Neuron (in vitro differentiated cells): ENCODE measurements around the gene FNDC1.

Source experiments
- H2AFZ ChIP-seq: one replicate; pipeline ENCODE4 v1.6.1; 2013; ENCODE audit warnings: low read depth, mild to moderate bottlenecking, inconsistent platforms, low read length, moderate library complexity
- H3K27me3 ChIP-seq: one replicate; pipeline ENCODE4 v1.6.1; 2013; ENCODE audit warnings: low read length; ENCODE audit not compliant: insufficient read depth
- H3K36me3 ChIP-seq: one replicate; pipeline ENCODE4 v1.6.1; 2013; ENCODE audit warnings: low read length; ENCODE audit not compliant: insufficient read depth
- H3K4me1 ChIP-seq: one replicate; pipeline ENCODE4 v1.6.1; 2013; ENCODE audit warnings: low read length; ENCODE audit not compliant: insufficient read depth
- H3K4me3 ChIP-seq: 2 replicates; pipeline ENCODE4 v1.5.1; 2013; ENCODE audit warnings: mild to moderate bottlenecking, low read length, moderate library complexity
- H3K9me3 ChIP-seq: one replicate; pipeline ENCODE4 v1.6.1; 2013; ENCODE audit warnings: low read length

Gene FNDC1

DNA sequence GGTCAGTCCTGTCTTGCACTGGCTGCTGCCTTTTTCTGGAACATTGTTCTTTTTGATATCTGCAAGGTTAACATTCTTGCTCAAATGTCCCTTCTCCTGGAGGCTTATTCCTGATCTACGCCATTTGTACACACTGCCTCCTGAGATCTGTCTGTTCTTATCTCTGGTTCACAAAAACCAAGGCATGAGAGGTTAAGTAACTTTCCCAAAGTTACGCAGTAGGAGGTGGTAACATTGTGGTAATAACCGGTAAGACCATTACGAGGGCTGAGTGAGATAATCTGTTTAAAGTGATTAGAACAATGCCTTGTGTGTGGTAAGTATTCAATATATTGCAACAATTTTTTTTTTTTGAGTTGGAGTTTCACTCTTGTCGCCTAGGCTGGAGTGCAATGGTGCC is 132.1 kb downstream of the FNDC1 start:
- no peaks in the 10 kb centered on the region for H3K9me3 ChIP-seq
- H3K4me3 ChIP-seq = no peak overlapping the region
- H2AFZ ChIP-seq = no peak overlapping the region
- H3K27me3 ChIP-seq = no peaks in the 10 kb centered on the region
- no peaks in the 10 kb centered on the region for H3K4me1 ChIP-seq
- H3K36me3 ChIP-seq = no peaks in the 10 kb centered on the region

DNA sequence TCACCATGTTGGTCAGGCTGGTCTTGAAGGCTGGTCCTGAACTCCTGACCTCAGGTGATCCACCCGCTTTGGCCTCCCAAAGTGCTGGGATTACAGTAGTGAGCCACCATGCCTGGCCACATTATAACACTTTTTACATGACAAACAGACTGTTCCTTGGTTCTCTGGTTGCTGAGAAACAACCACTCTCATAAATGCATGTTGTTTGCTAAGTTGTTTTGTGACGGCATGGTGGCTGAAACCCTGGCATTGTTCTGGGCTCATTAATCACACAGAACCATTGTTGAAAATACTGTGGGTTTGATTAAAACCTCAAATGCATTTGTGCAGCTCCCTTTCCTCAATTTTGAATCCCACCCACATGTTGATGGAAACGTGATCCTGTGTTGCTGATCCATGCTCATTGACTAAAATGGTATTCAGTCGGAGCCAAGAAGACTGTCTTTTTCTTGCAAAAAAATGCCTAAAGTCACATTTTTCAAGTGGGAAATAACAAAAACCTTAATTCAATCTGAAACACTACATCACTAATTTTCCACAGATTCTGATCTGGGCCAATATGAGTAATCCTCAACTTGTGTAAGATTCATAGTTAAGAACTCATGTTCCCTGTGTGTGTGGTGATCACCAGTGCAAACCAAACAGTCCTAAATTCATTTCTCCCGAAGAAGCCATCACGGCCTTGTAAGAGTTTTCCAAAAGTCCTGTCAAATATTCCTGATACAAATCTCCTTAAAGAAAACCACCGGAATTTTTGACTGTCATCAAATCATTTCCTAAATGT is 132.8 kb downstream of the FNDC1 start:
- no peak overlapping the region for H2AFZ ChIP-seq
- H3K27me3 ChIP-seq = no peaks in the 10 kb centered on the region
- no peaks in the 10 kb centered on the region for H3K36me3 ChIP-seq
- H3K9me3 ChIP-seq = no peaks in the 10 kb centered on the region
- no peaks in the 10 kb centered on the region for H3K4me1 ChIP-seq
- no peak overlapping the region for H3K4me3 ChIP-seq

DNA sequence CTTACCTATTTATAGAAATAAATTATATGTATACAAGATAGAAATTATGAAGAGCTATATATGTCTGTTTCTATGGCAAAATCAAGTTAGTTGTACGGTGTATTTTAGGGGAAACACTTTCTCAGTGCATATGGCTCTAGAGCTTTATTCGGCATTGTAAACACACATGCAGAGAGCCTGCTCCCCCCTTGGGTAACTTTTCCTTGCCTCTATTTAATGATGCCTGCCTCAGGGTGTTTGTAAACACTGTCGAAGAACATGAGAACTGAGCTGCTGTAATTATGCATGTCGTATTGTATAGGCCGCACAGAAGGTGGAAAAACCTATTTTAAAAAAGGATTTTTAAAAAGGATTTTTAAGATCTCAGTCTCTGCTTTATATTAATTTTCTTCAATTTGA is 133.4 kb downstream of the FNDC1 start:
- H2AFZ ChIP-seq = no peak overlapping the region

DNA sequence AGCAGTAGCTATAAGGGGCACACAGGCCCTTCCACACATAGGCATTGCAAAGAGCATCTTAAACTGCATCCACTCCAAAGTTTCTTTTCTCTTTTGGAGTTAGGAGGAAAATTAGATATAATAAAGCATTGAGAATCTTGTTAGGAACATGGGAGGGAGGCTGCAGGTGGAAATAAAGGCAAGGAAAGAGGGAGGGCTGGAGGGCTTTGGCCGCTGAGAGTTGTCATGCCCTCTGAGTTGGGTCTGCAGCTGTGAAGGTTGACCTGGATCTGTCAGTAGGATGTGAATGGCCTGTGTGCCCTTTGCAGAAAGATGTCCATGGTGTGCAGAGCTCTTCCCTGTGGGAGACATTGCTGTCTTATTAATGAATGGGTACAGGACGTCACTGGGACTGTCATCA is 134.0 kb downstream of the FNDC1 start:
- Histone ChIP-seq H3K4me3 (no peak overlapping the region), H3K36me3 (no peaks in the 10 kb centered on the region), H3K4me1 (no peaks in the 10 kb centered on the region)

More for the DNA sequence above, 133.4 kb downstream of the FNDC1 start:
- Histone ChIP-seq H3K27me3 (no peaks in the 10 kb centered on the region), H3K4me3 (no peak overlapping the region), H3K36me3 (no peaks in the 10 kb centered on the region), H3K4me1 (no peaks in the 10 kb centered on the region), H3K9me3 (no peaks in the 10 kb centered on the region)

DNA sequence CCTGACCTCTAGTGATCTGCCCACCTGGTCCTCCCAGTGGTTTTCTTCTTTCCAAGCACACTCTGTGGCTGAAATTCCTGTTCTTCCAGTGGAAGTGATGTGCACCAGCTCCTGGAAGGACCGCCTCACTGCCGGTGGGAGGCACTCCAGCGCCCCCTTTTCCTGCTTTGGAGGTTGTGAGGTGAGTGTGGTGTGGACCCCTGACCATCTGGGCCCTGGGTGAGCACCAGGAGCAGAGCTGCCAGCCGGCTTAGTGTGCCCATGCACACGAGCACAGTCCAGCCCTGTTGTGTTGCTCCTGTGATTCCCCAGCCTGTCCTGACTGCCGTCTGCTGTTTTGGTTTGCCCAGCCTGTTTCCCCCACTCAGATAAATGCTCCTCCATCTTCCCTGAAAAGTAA is 134.6 kb downstream of the FNDC1 start:
- Histone ChIP-seq H3K36me3 (no peaks in the 10 kb centered on the region), H2AFZ (no peak overlapping the region), H3K9me3 (no peaks in the 10 kb centered on the region), H3K4me1 (no peaks in the 10 kb centered on the region), H3K27me3 (no peaks in the 10 kb centered on the region), H3K4me3 (no peak overlapping the region)

More for the DNA sequence above, 134.0 kb downstream of the FNDC1 start:
- H3K9me3 ChIP-seq = no peaks in the 10 kb centered on the region
- no peaks in the 10 kb centered on the region for H3K27me3 ChIP-seq
- H2AFZ ChIP-seq = no peak overlapping the region

DNA sequence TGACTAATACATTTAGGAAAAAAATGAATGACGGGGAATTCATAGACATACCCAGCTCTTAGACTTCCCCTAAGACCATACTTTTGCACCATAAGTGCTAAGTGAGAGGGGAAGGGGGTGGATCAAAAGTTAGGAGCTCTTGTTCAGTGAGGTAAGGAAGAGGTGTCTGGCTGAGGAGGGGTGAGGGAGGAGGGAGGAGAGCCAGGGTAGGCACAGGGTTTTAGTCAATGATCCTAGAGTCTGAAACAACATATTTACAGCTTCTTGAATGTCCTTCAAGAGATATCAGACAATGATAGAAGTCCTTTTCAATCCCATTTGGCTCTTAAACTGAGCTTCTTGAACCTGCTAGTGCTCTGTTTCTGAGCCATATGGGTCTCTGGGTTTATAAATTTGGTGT is 135.4 kb downstream of the FNDC1 start:
- Histone ChIP-seq H3K4me3 (no peak overlapping the region), H3K27me3 (no peaks in the 10 kb centered on the region), H3K9me3 (no peaks in the 10 kb centered on the region), H3K36me3 (no peaks in the 10 kb centered on the region), H2AFZ (no peak overlapping the region), H3K4me1 (no peaks in the 10 kb centered on the region)

DNA sequence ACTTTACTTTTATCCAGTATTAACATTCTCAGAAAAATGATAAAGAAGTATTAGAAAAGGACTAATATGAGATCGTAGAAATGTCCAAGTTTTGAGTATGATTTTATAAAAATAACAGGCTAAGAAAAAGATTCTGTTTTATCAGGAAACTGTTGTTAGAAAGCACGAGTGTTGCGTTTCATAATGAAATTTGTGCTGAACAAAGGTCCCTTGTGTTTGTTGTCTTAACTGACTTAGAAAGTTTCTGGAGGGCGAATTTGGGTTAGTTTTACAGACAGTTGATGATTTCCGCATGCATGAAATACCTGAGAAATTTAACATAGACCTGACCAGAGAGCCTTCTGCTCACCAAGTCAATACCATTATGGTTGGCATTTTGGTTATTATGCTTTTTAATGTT is 136.0 kb downstream of the FNDC1 start:
- Histone ChIP-seq H3K36me3 (no peaks in the 10 kb centered on the region), H3K4me3 (no peak overlapping the region), H2AFZ (no peak overlapping the region), H3K27me3 (no peaks in the 10 kb centered on the region), H3K9me3 (no peaks in the 10 kb centered on the region), H3K4me1 (no peaks in the 10 kb centered on the region)

DNA sequence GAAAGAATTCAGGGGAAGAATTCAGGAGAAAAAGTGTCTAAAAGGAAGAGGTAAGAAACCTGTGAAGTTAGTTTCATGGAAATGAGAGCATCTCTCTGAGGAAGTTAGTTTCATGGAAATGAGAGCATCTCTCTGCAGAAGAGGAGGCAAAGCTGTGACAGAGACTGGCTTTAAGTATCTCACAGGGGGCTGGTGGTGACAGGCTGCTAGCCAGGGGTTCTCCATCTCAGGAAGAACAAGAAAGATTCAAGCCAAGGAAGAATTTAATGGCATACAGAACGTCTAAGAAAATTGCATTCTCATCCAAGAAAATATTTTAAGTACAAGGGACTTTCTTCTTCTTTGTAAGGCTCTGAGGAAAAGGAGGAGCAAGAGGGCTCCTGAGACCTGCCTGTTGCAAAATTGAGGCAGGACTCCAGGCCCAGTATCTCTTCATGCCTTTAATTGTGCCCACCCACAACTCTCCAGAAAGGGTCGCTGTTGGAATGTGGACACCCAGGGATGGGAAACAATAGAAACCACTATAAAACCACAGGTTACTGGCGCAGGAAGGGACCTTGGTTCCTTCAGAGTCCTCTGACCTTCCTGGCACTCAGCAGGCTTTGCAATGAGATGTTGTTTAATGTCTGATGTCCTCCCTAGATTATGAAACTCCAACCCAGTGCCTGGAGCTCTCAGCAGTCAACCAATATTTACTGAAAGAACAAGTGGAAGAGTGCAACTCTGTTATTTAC is 136.8 kb downstream of the FNDC1 start:
- Histone ChIP-seq H3K4me1 (no peaks in the 10 kb centered on the region), H3K9me3 (no peaks in the 10 kb centered on the region), H3K4me3 (no peak overlapping the region)

DNA sequence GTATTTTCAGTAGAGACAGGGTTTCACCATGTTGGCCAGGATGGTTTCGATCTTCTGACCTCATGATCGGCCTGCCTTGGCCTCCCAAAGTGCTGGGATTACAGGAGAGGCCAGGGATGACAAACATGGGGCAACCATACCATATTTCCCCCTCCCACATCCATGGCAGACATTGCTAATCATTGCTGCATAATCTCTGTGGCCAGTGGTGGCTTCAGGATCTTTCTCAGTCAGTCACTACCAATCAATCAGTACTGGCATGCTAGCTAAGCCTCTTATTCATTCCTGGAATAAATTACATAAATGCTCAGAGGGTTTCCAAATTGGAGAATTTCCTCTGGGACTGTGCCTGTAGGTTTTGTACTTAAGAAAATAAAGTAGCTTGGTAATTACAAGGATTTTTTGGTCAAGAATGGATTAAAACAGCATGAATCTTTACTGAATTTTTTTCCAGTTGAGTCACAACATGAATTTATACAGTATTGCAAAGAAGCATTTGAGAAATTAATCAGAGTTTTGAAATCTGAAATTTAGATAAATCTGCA is 138.1 kb downstream of the FNDC1 start:
- Histone ChIP-seq H3K36me3 (no peaks in the 10 kb centered on the region), H3K4me3 (no peak overlapping the region), H2AFZ (no peak overlapping the region), H3K9me3 (no peaks in the 10 kb centered on the region), H3K27me3 (no peaks in the 10 kb centered on the region), H3K4me1 (no peaks in the 10 kb centered on the region)

More for the DNA sequence above, 136.8 kb downstream of the FNDC1 start:
- Histone ChIP-seq H2AFZ (no peak overlapping the region), H3K36me3 (no peaks in the 10 kb centered on the region), H3K27me3 (no peaks in the 10 kb centered on the region)

DNA sequence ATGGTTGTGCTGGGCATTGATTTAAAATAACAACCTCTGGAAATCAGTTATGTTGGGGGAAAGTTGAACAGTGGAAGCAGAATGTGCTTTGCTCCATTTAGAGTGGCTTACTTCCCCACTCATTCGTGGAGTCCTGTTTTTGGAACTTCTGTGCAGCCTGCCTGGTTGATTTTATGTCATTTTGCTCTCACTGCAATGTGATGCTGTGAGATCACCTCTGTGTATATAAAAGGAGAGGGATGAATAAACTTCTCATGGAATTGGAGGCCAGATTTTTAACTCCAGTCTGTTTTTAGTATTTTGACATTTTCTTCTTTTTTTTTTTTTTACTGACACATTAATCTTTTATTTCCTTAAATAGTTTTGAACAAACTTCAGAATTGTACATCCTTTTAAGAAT is 139.0 kb downstream of the FNDC1 start:
- Histone ChIP-seq H3K36me3 (no peaks in the 10 kb centered on the region), H3K9me3 (no peaks in the 10 kb centered on the region), H2AFZ (no peak overlapping the region), H3K27me3 (no peaks in the 10 kb centered on the region), H3K4me3 (no peak overlapping the region), H3K4me1 (no peaks in the 10 kb centered on the region)

DNA sequence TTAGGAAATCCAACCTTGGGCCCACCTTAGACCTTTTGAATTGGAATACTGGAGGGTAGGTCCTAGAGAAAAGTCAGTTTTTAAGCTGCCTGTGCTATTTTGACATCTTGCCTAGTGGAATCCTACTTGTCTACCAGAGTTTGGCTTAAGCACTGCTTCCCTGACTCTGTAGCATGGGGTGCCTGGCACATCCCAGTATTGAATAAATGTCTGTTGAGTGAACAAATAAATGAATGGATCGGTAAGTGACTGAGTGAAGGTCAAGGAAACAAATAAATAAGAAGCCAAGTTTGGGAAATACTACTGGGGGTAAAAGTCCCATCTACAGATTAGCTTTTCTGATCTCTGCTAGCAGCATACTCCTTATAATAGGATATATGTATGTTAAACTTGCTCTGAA is 140.5 kb downstream of the FNDC1 start:
- Histone ChIP-seq H2AFZ (no peak overlapping the region), H3K4me1 (no peaks in the 10 kb centered on the region), H3K9me3 (no peaks in the 10 kb centered on the region), H3K4me3 (no peak overlapping the region), H3K27me3 (no peaks in the 10 kb centered on the region), H3K36me3 (no peaks in the 10 kb centered on the region)

DNA sequence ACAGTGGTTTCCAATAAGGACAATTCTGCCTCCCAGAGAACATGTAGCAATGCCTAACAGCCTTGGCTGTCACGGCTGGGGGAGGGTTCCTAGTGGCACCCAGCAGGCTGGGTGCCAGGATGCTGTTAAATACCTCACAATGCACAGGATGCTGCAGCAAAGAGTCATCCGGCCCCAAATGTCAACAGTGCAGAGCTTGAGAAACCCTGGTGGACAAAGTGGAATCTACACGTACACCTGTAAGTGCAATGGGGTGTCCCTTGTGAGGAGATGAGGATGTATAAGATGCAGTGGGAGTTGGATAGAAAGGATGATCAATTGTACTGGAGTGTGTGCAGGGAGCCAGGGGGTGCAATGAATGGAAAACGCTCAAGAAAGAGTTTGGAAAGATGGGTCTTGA is 142.4 kb downstream of the FNDC1 start:
- H3K9me3 ChIP-seq = no peaks in the 10 kb centered on the region

DNA sequence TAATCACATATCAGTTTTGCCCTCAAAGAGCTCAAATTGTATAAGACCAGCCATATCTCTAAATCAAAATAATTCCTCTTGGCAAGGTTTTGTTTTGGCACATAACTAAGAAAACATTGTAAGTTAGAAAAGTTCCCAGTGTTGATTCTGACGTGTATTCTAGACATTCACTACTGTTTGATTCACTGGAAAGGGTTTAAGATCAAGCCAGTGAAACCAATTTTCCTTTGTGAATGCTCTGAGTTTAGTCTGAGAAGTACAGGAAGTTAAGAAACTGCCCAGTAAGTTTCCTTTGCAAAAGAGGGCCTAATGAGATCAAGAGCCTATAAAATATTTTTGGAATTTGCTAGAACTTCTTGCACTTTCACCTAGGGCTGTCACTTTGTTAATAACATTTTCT is 143.0 kb downstream of the FNDC1 start:
- Histone ChIP-seq H3K27me3 (no peaks in the 10 kb centered on the region), H3K9me3 (no peaks in the 10 kb centered on the region), H3K4me3 (no peak overlapping the region), H3K36me3 (no peaks in the 10 kb centered on the region), H3K4me1 (no peaks in the 10 kb centered on the region), H2AFZ (no peak overlapping the region)

More for the DNA sequence above, 142.4 kb downstream of the FNDC1 start:
- no peaks in the 10 kb centered on the region for H3K36me3 ChIP-seq
- no peak overlapping the region for H2AFZ ChIP-seq
- no peak overlapping the region for H3K4me3 ChIP-seq
- no peaks in the 10 kb centered on the region for H3K4me1 ChIP-seq
- H3K27me3 ChIP-seq = no peaks in the 10 kb centered on the region
